HG03520 (cell line): ENCODE data around the gene CCN6.

Source experiments
- ATAC-seq: cut with Tn5 transposase; IDR thresholded peaks from one replicate; pipeline ENCODE4 v1.9.1; 2021; ENCODE audit warnings: mild to moderate bottlenecking, moderate library complexity; ENCODE audit not compliant: unreplicated experiment

The CCN6 gene

GRCh38 chr6:112054001-112054400, at the start of gene CCN6:
Gene CCN6 (plus strand): TSS chr6:112054104. CDS start chr6:112054358, 254 bp downstream.
- no peak for ATAC-seq

GRCh38 chr6:112004201-112005012, 49.5 kb upstream of the CCN6 start:
- no peak for ATAC-seq

- ATAC-seq, result no peak
These were observed 48.9 kb upstream of the CCN6 start for GRCh38 chr6:112005013-112005371.

GRCh38 chr6:112007254-112007653, 46.6 kb upstream of the CCN6 start:
- ATAC-seq, result no peak

- no peak for ATAC-seq
These were observed 46.1 kb upstream of the CCN6 start for GRCh38 chr6:112007805-112008204.

- no peak for ATAC-seq
These were observed 45.4 kb upstream of the CCN6 start for GRCh38 chr6:112008482-112008881.

- no peak for ATAC-seq
These were observed 43.6 kb upstream of the CCN6 start for GRCh38 chr6:112010328-112010727.

GRCh38 chr6:112013051-112013450, 40.9 kb upstream of the CCN6 start:
- no peak for ATAC-seq

GRCh38 chr6:112014483-112014882, 39.4 kb upstream of the CCN6 start:
- ATAC-seq, result no peak

- no peak for ATAC-seq
These were observed 38.2 kb upstream of the CCN6 start for GRCh38 chr6:112015725-112016124.

GRCh38 chr6:112016320-112016719, 37.6 kb upstream of the CCN6 start:
- ATAC-seq, result no peak

GRCh38 chr6:112017169-112017568, 36.7 kb upstream of the CCN6 start:
- ATAC-seq, result no peak

- ATAC-seq, result no peak
These were observed 36.0 kb upstream of the CCN6 start for GRCh38 chr6:112017760-112018537.

GRCh38 chr6:112018619-112019416, 35.1 kb upstream of the CCN6 start:
- ATAC-seq, result no peak

GRCh38 chr6:112019589-112019988, 34.3 kb upstream of the CCN6 start:
- ATAC-seq, result no peak

- no peak for ATAC-seq
These were observed 32.1 kb upstream of the CCN6 start for GRCh38 chr6:112021691-112022310.

GRCh38 chr6:112022749-112023148, 31.2 kb upstream of the CCN6 start:
- no peak for ATAC-seq

- no peak for ATAC-seq
These were observed 29.4 kb upstream of the CCN6 start for GRCh38 chr6:112024464-112024863.

- no peak for ATAC-seq
These were observed 27.0 kb upstream of the CCN6 start for GRCh38 chr6:112026933-112027332.

GRCh38 chr6:112027942-112028674, 25.8 kb upstream of the CCN6 start:
- ATAC-seq, result peak; percentile 54
